ENCODE measurements around the gene APLNR. TPM values are rescaled to one million over a fixed set of nuclear protein-coding genes. Genes with fewer than 3 reads are reported as not detected.

Gene APLNR
- total and polyA plus RNA-seq, 2 donors (not counting 3 experiments of a cell fraction or from before 2014, with no cell fraction given) = 0.04 to 0.38 TPM

- no peak for FAIRE-seq
- TF ChIP-seq MYC (IDR thresholded peaks at IDR 0.05; ENCODE audit: low read depth, low read length) = no peak
- TF ChIP-seq MAX (IDR thresholded peaks at IDR 0.05; ENCODE audit: insufficient read depth, insufficient read length) = no peak
- no peak for TF ChIP-seq POLR2AphosphoS5 (IDR thresholded peaks at IDR 0.05; ENCODE audit: insufficient read depth, low read depth, low read length)
- TF ChIP-seq POLR2A (IDR thresholded peaks at IDR 0.05; ENCODE audit: low read depth, low read length) = no peak
- TF ChIP-seq GATA2 (IDR thresholded peaks at IDR 0.05; ENCODE audit: insufficient read depth, insufficient read length, low read depth, low read length) = no peak
- Histone ChIP-seq H3K79me2 (ENCODE audit: control insufficient read depth, insufficient read depth, low read length) (no peaks in the 10 kb centered on the region), H2AFZ (ENCODE audit: low read depth, low read length) (no peak overlapping the region), H3K9ac (replicated peaks; ENCODE audit: extremely low read depth, insufficient read depth, low read length) (no peak overlapping the region), H3K4me2 (ENCODE audit: insufficient read depth, low read length) (no peak overlapping the region), H3K4me1 (ENCODE audit: control insufficient read depth, extremely low read depth, insufficient read depth, low read length) (peaks cover 32% of the 10 kb centered on the region), H3K9me3 (replicated peaks; ENCODE audit: control insufficient read depth, insufficient read depth, low read length) (no peaks in the 10 kb centered on the region), H3K4me3 (replicated peaks in 1 of 3; ENCODE audit: insufficient read depth in 1 of 3, low read depth in 1 of 3, low read length in 3 of 3) (no peak overlapping the region), H3K27me3 (ENCODE audit: control insufficient read depth in 2 of 2, insufficient read depth in 2 of 2, low read length in 2 of 2) (no peaks in the 10 kb centered on the region), H3K9me1 (replicated peaks; ENCODE audit: control insufficient read depth, extremely low read depth, insufficient read depth, low read length) (no peaks in the 10 kb centered on the region), H3K36me3 (ENCODE audit: control insufficient read depth in 2 of 2, extremely low read depth in 1 of 2, insufficient read depth in 2 of 2, low read length in 2 of 2) (no peaks in the 10 kb centered on the region), H3K27ac (ENCODE audit: insufficient read depth, low read depth, low read length) (no peak overlapping the region), H4K20me1 (replicated peaks; ENCODE audit: control insufficient read depth, extremely low read depth, insufficient read depth, low read length) (no peaks in the 10 kb centered on the region)
- no TSS peak for BruUV-seq (replicated peaks)
- dilution Hi-C loops (cut with MboI; ENCODE audit: extremely low pct_ligation_motif_present, low sequenced_read_pairs) = no loop called here
- peak; percentile 17 for DNase-seq (ENCODE audit: low read depth, low spot score)
- ChIA-PET CTCF (interaction anchor here (1.5 to 8.4 kb wide), 6 partner anchors 9 to 162 kb away, joined by 5 to 116 read pairs (median 8); no protein-coding TSS in a partner anchor), POLR2A (no interaction called here)
- intact Hi-C loops (cut with micrococcal nuclease) = loop anchor here (2.0 kb wide), 1 partner anchor 46 kb away; the partner anchor contains the start of gene TNKS1BP1
Measured at GRCh38 chr11:57279116-57279515, 42.1 kb upstream of the APLNR start.

GRCh38 chr11:57278721-57279095 lies 41.7 kb upstream of the APLNR start:
- H3K9me3 ChIP-seq (replicated peaks; ENCODE audit: control insufficient read depth, insufficient read depth, low read length) = no peaks in the 10 kb centered on the region
- intact Hi-C loops (cut with micrococcal nuclease) = loop anchor here (1.0 to 2.0 kb wide), 6 partner anchors 29 to 437 kb away; partner anchors contain the start of gene TNKS1BP1
- DNase-seq (ENCODE audit: low read depth, low spot score) (no peak), FAIRE-seq (no peak)
- BruUV-seq (replicated peaks) = no TSS peak
- CTCF ChIA-PET = interaction anchor here (0.5 to 8.4 kb wide), 10 partner anchors 9 to 438 kb away, joined by 3 to 116 read pairs (median 6); no protein-coding TSS in a partner anchor
- no peak overlapping the region for H3K27ac ChIP-seq (ENCODE audit: insufficient read depth, low read depth, low read length)
- H3K9ac ChIP-seq (replicated peaks; ENCODE audit: extremely low read depth, insufficient read depth, low read length) = no peak overlapping the region
- POLR2A ChIA-PET = no interaction called here
- no peak overlapping the region for H3K4me3 ChIP-seq (replicated peaks in 1 of 3; ENCODE audit: insufficient read depth in 1 of 3, low read depth in 1 of 3, low read length in 3 of 3)
- H3K4me2 ChIP-seq (ENCODE audit: insufficient read depth, low read length) = no peak overlapping the region
- dilution Hi-C loops (cut with MboI; ENCODE audit: extremely low pct_ligation_motif_present, low sequenced_read_pairs) = no loop called here
- no peaks in the 10 kb centered on the region for H3K79me2 ChIP-seq (ENCODE audit: control insufficient read depth, insufficient read depth, low read length)
- no peaks in the 10 kb centered on the region for H4K20me1 ChIP-seq (replicated peaks; ENCODE audit: control insufficient read depth, extremely low read depth, insufficient read depth, low read length)
- no peaks in the 10 kb centered on the region for H3K9me1 ChIP-seq (replicated peaks; ENCODE audit: control insufficient read depth, extremely low read depth, insufficient read depth, low read length)
- H3K27me3 ChIP-seq (ENCODE audit: control insufficient read depth in 2 of 2, insufficient read depth in 2 of 2, low read length in 2 of 2) = no peaks in the 10 kb centered on the region
- H3K4me1 ChIP-seq (ENCODE audit: control insufficient read depth, extremely low read depth, insufficient read depth, low read length) = peaks cover 32% of the 10 kb centered on the region
- no peak for TF ChIP-seq GATA2 (IDR thresholded peaks at IDR 0.05; ENCODE audit: insufficient read depth, insufficient read length, low read depth, low read length)
- no peak for TF ChIP-seq MYC (IDR thresholded peaks at IDR 0.05; ENCODE audit: low read depth, low read length)
- TF ChIP-seq JUN (IDR thresholded peaks at IDR 0.05; ENCODE audit: borderline replicate concordance, insufficient read depth, insufficient read length, low read depth) = no peak
- TF ChIP-seq FOS (IDR thresholded peaks at IDR 0.05; ENCODE audit: borderline replicate concordance, insufficient read depth, low read length) = no peak
- no peak for TF ChIP-seq POLR2AphosphoS5 (IDR thresholded peaks at IDR 0.05; ENCODE audit: insufficient read depth, low read depth, low read length)
- TF ChIP-seq MAX (IDR thresholded peaks at IDR 0.05; ENCODE audit: insufficient read depth, insufficient read length) = no peak
- TF ChIP-seq CTCF (IDR thresholded peaks at IDR 0.05; ENCODE audit: extremely low read depth in 1 of 2, insufficient read depth in 1 of 2, low read depth in 1 of 2, low read length in 2 of 2) = no peak
- TF ChIP-seq POLR2A (IDR thresholded peaks at IDR 0.05; ENCODE audit: low read depth, low read length) = no peak
- no peak for TF ChIP-seq EZH2 (IDR thresholded peaks at IDR 0.05; ENCODE audit: borderline replicate concordance, low read depth, low read length, severe bottlenecking)
- no peaks in the 10 kb centered on the region for H3K36me3 ChIP-seq (ENCODE audit: control insufficient read depth in 2 of 2, extremely low read depth in 1 of 2, insufficient read depth in 2 of 2, low read length in 2 of 2)
- H2AFZ ChIP-seq (ENCODE audit: low read depth, low read length) = no peak overlapping the region
